Measurements from ENCODE around the gene SULF2. TPM values are rescaled to one million over a fixed set of nuclear protein-coding genes. Genes with fewer than 3 reads are reported as not detected.
A peak's percentile ranks its signal among the peaks of the same experiment; 100 is the strongest.

Gene SULF2
- polyA plus RNA-seq, 1 donor from 2014 or later = 1.7 TPM

- Mint-ChIP-seq H3K27me3 (no peaks in the 10 kb centered on the region), H3K36me3 (peaks cover 1% of the 10 kb centered on the region), H3K9me3 (no peaks in the 10 kb centered on the region), H3K4me3 (no peak overlapping the region), H3K27ac (peak overlapping the region in 2 of 3 donors; percentile 13 to 41), H3K4me1 (peaks cover 3 to 15% (median 4%) of the 10 kb centered on the region in 3 donors)
Observed at GRCh38 chr20:47627540-47627939, 157.7 kb downstream of the SULF2 start.

DNA sequence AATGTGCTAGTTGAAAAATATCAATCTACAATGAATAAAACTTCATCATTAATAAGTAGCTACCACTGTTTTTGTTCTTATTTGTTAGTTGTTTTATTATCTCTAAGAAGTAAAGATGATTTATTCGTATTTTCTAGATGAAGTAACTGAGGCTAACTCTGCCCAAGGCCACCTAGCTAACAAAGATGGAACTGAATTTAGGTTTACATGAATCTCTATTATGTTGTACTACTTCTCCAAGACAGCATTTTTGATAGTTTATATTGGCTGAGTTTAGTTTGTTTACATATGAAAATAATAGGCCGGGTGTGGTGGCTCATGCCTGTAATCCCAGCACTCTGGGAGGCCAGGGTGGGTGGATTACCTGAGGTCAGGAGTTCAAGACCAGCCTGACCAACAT, 162.1 kb downstream of the SULF2 start:
- H3K4me3 Mint-ChIP-seq = no peak overlapping the region
- H3K36me3 Mint-ChIP-seq = peaks cover 6% of the 10 kb centered on the region
- peaks cover 12 to 31% (median 18%) of the 10 kb centered on the region in 3 donors for H3K4me1 Mint-ChIP-seq
- H3K27me3 Mint-ChIP-seq = no peaks in the 10 kb centered on the region
- H3K27ac Mint-ChIP-seq = no peak overlapping the region
- H3K9me3 Mint-ChIP-seq = no peaks in the 10 kb centered on the region

DNA sequence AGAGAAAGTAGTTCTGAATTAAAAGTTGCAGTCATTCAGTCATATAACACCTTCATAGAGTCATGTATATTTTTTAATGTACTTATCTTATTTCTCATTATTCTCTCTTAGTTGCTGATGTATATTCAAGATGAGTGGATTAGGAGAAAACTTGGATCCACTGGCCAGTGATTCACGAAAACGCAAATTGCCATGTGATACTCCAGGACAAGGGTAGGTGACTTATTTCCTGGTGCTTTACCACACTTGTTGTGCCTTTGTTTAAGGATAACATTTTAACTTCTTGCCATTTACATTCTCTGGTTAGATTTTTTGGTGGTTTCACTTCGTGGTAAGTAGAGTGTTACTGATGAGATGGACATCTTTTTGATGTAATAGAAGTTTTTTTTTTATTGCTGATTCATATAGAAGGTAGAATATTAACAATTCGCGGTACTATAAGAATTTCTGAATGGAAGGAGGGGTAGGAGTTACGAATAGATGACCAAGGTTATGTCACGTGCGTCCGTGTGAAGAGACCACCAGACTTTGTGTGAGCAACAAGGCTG, 163.1 kb downstream of the SULF2 start:
- Mint-ChIP-seq H3K4me1 (peaks cover 17 to 37% (median 18%) of the 10 kb centered on the region in 3 donors), H3K27ac (no peak overlapping the region), H3K27me3 (no peaks in the 10 kb centered on the region), H3K9me3 (no peaks in the 10 kb centered on the region), H3K4me3 (peak overlapping the region in 1 of 4 donors; percentile 60), H3K36me3 (peaks cover 6% of the 10 kb centered on the region)

DNA sequence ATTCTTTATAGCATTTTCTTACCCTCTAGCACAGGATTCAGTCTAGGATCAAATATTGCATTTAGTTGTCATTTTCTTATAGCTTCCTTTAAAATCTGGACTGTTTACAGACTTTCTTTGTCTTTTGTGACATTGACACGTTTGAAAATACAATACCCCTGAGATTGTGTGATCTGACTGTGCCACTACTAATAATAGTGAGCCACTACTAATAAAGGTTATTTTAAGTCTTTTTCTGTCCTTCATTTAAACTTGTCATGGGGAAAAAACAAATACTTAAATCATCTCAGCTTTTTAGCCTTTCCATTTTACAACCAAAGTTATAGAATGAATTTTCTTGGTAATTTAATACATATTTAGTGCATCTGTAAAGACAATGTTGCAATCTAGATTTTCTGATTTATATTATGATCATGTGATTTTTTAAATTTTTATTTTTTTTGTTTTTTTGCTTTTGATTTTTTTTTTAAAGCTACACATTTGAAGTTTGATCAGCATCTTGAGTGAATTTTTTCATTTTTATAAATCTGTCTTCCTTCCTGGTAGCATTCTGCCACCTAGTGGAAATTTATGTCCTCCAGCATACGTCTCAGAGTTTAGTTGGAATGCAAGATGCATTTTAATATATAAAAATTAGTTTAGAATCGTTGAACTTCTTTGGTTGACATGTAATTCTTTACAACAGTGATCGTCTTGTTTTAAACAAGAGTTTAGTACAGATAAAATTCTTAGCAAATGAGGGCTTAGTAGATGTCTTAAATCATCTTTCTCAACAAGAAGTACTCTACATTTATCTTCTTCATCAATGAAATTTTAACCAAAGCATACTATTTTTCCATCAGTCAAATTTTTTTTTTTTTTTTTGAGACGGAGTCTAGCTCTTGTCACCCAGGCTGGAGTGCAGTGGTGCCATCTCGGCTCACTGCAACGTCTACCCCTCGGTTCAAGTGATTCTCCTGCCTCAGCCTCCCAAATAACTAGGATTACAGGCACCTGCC, 164.2 kb downstream of the SULF2 start:
- H3K27me3 Mint-ChIP-seq = no peaks in the 10 kb centered on the region
- peaks cover 6% of the 10 kb centered on the region for H3K36me3 Mint-ChIP-seq
- peaks cover 21 to 43% (median 21%) of the 10 kb centered on the region in 3 donors for H3K4me1 Mint-ChIP-seq
- peak overlapping the region; percentile 27 to 75 (median 69) for H3K27ac Mint-ChIP-seq
- H3K4me3 Mint-ChIP-seq = peak overlapping the region in 1 of 4 donors; percentile 18
- no peaks in the 10 kb centered on the region for H3K9me3 Mint-ChIP-seq

- peak overlapping the region in 1 of 4 donors; percentile 17 for H3K4me3 Mint-ChIP-seq
- no peaks in the 10 kb centered on the region for H3K27me3 Mint-ChIP-seq
- peak overlapping the region in 2 of 3 donors; percentile 43 to 44 for H3K27ac Mint-ChIP-seq
- no peaks in the 10 kb centered on the region for H3K9me3 Mint-ChIP-seq
- peaks cover 6% of the 10 kb centered on the region for H3K36me3 Mint-ChIP-seq
- peaks cover 28 to 39% (median 28%) of the 10 kb centered on the region in 3 donors for H3K4me1 Mint-ChIP-seq
Observed at GRCh38 chr20:47618479-47618878, 166.8 kb downstream of the SULF2 start.

DNA sequence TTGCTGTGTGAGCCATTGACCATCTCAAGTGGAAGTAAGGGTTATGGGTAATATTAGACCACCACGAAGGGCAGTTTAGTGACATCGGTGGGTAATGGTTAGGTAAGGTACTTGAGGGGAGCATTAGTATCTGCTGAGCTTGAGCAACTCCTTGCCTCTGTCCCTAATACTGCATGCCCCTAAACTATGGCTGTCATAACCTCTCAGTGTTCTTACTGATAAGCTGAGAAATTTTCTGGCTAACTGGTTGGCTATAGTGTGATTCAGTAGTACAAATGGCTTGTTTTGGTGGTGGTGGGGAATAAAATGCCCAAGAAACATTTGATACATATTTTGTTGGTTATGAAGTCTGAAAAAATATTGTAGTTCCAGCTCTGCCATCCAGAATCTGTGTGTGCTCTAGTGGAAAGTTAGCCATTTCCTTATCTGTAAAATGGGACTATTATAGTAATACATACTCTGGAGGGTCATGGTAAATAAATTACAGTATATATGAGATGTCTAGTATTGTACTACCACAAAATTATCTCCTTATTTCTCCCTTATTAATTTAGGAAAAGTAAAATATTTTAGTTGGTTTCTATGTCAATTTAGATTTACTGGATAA, 170.5 kb downstream of the SULF2 start:
- peak overlapping the region; percentile 6 to 71 (median 18) for H3K27ac Mint-ChIP-seq
- no peak overlapping the region for H3K4me3 Mint-ChIP-seq
- H3K4me1 Mint-ChIP-seq = peaks cover 38 to 49% (median 40%) of the 10 kb centered on the region in 3 donors
- H3K27me3 Mint-ChIP-seq = no peaks in the 10 kb centered on the region
- H3K9me3 Mint-ChIP-seq = no peaks in the 10 kb centered on the region
- no peaks in the 10 kb centered on the region for H3K36me3 Mint-ChIP-seq

DNA sequence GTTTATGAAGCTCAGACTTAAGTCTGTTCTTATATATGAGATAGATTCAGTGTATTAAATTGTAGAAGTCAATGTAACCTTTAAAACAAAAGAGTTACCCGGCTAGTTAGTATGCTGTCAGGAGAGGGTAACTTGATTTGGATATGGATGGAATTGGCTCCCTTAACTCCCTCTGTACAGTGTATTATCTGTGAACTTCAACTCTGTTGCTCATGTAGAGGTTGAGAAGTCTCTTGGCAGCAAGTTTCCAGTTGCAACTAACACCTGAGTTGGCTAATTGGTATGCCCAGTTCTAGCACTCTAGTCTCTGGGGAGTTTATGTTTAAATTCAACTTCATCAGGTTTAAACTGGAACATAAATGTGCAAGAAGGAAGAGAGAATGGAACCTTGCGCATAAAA, 172.6 kb downstream of the SULF2 start:
- H3K4me3 Mint-ChIP-seq = no peak overlapping the region
- H3K27me3 Mint-ChIP-seq = no peaks in the 10 kb centered on the region
- no peaks in the 10 kb centered on the region for H3K9me3 Mint-ChIP-seq
- H3K4me1 Mint-ChIP-seq = peaks cover 43 to 56% (median 45%) of the 10 kb centered on the region in 3 donors
- peak overlapping the region; percentile 71 to 91 (median 81) for H3K27ac Mint-ChIP-seq
- no peaks in the 10 kb centered on the region for H3K36me3 Mint-ChIP-seq

GRCh38 chr20:47611785-47612184, 173.5 kb downstream of the SULF2 start:
- Mint-ChIP-seq H3K27ac (peak overlapping the region; percentile 71 to 91 (median 81)), H3K27me3 (no peaks in the 10 kb centered on the region), H3K9me3 (no peaks in the 10 kb centered on the region), H3K36me3 (peaks cover 3% of the 10 kb centered on the region), H3K4me3 (peak overlapping the region in 1 of 4 donors; percentile 49), H3K4me1 (peaks cover 41 to 55% (median 48%) of the 10 kb centered on the region in 3 donors)

DNA sequence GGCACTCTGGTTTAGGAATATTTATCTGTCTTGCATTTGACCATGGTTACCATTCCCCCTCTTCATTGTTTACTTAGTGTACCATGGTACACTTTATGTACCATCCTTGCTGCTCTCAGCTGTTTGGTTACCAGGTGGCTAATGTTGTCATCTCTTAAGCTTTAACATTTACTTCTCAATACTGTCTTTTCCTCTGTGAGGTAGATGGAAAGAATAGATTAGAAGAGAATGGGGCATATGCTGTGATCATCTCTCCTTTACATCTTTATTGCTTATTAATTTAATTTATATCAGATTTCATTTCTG, 174.4 kb downstream of the SULF2 start:
- peaks cover 46 to 59% (median 46%) of the 10 kb centered on the region in 3 donors for H3K4me1 Mint-ChIP-seq
- H3K27ac Mint-ChIP-seq = peak overlapping the region; percentile 47 to 93 (median 88)
- no peaks in the 10 kb centered on the region for H3K9me3 Mint-ChIP-seq
- H3K36me3 Mint-ChIP-seq = peaks cover 5% of the 10 kb centered on the region
- H3K27me3 Mint-ChIP-seq = no peaks in the 10 kb centered on the region
- peak overlapping the region in 2 of 4 donors; percentile 40 to 61 for H3K4me3 Mint-ChIP-seq

DNA sequence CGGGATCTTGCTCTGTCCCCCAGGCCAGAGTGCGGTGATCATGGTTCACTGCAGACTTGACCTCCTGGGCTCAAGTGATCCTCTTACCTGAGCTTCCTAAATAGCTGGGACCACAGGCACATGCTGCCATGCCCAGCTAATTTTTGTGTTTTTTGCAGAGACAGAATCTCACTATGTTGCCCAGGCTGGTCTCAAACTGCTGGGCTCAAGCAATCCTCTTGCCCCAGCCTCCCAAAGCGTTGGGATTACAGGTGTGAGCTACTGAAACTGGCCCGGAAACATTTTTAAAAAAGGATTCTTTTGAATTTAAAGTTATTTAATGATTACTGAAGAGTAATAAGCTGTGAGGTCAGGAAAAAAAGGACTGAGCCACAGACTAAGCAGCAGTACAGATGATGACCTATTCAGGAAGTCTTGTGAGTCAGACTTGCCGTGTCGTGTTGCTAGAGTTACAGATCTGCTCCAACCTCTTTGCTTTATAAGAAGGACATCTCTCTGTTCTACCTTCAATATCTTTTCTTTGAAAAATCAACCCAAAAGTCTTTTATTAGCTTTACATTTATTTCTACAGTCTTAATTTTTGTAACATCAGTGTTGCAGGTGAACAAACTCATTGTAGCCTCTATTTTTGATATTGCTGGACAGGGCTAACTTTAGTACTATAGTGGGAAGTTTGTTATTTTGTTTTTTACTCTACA, 174.9 kb downstream of the SULF2 start:
- peaks cover 51 to 64% (median 51%) of the 10 kb centered on the region in 3 donors for H3K4me1 Mint-ChIP-seq
- H3K27me3 Mint-ChIP-seq = no peaks in the 10 kb centered on the region
- H3K9me3 Mint-ChIP-seq = no peaks in the 10 kb centered on the region
- H3K36me3 Mint-ChIP-seq = peaks cover 5% of the 10 kb centered on the region
- H3K4me3 Mint-ChIP-seq = peak overlapping the region in 3 of 4 donors; percentile 40 to 75 (median 59)
- peak overlapping the region; percentile 47 to 92 (median 88) for H3K27ac Mint-ChIP-seq

GRCh38 chr20:47609001-47609400, 176.3 kb downstream of the SULF2 start:
- no peaks in the 10 kb centered on the region for H3K9me3 Mint-ChIP-seq
- H3K27ac Mint-ChIP-seq = peak overlapping the region; percentile 59 to 71 (median 68)
- H3K27me3 Mint-ChIP-seq = no peaks in the 10 kb centered on the region
- H3K36me3 Mint-ChIP-seq = peaks cover 5% of the 10 kb centered on the region
- H3K4me3 Mint-ChIP-seq = peak overlapping the region in 1 of 4 donors; percentile 54
- H3K4me1 Mint-ChIP-seq = peaks cover 51 to 64% (median 53%) of the 10 kb centered on the region in 3 donors
